ENCODE measurements around the gene CFAP299.

DNA sequence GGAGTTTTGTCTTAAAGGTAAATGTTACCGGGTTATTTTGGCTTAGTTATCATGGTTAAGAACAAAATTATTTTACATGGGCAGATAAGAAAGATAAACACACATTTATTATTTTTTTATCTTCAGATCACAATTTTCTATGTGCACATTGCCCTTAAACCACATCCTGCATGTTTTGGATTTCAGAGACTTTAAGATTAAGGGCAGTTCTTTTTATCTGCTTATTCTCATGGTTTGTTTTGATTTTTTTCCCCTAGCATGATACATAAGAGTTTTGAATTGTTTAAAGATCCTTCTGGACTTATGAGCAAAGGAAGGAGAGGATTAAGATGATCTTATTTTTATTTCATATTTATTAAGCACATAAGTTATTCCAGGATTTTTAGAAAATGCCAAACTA, 504.9 kb downstream of the CFAP299 start:
- TF ChIP-seq CTCF (IDR thresholded peaks at IDR 0.05) (no peak), POLR2A (IDR thresholded peaks at IDR 0.05) (no peak)

All from right lobe of liver (tissue), 4 donors.